Lung (tissue), 12 donors: ENCODE data around the gene ZW10. TPM values are rescaled to one million over a fixed set of nuclear protein-coding genes. Genes with fewer than 3 reads are reported as not detected.
"Not testable (repeated sequence)": the region's sequence is repeated elsewhere in the genome, so short reads cannot be mapped to it uniquely, and the experiment has no call there.

ENCODE experiments used
- ATAC-seq: fragments of 200-7000 bp; cut with Tn5 transposase; one replicate; pipeline ENCODE4 v1.9.1; 2020; ENCODE audit warnings: moderate number of reproducible peaks; ENCODE audit not compliant: insufficient read depth, low FRiP score
- DNase-seq, 3 donors: peaks; one replicate each; pipeline ENCODE4 v3.0.0-alpha.2; 2013 to 2017
- H3K27ac ChIP-seq, 2 donors: one replicate each; pipeline ENCODE4 v1.5.1; 2013; ENCODE audit warnings: mild to moderate bottlenecking in 2 of 2, moderate library complexity in 2 of 2, control low read depth in 1 of 2, inconsistent platforms in 1 of 2, low read depth in 1 of 2, low read length in 1 of 2
- H3K27me3 ChIP-seq, 3 donors: one replicate each; pipeline ENCODE4 v1.5.1; 2013; ENCODE audit warnings: low read length in 2 of 3; ENCODE audit not compliant: control insufficient read depth in 3 of 3, insufficient read depth in 3 of 3
- H3K36me3 ChIP-seq, 4 donors: one replicate each; pipeline ENCODE4 v1.5.1; 2013; ENCODE audit warnings: low read length in 4 of 4, mild to moderate bottlenecking in 1 of 4, moderate library complexity in 1 of 4; ENCODE audit not compliant: control insufficient read depth in 4 of 4, insufficient read depth in 4 of 4
- H3K4me1 ChIP-seq, 5 donors: one replicate each; pipeline ENCODE4 v1.5.1; 2013; ENCODE audit warnings: low read length in 5 of 5, mild to moderate bottlenecking in 2 of 5, moderate library complexity in 1 of 5; ENCODE audit not compliant: control insufficient read depth in 5 of 5, insufficient read depth in 5 of 5
- H3K4me3 ChIP-seq: one replicate; pipeline ENCODE4 v1.5.1; 2013; ENCODE audit warnings: mild to moderate bottlenecking, control low read depth, moderate library complexity
- H3K9ac ChIP-seq, 2 donors: one replicate each; pipeline ENCODE4 v1.5.1; 2013; ENCODE audit warnings: low read length in 2 of 2, control low read depth in 1 of 2; ENCODE audit not compliant: insufficient read depth in 1 of 2
- H3K9me3 ChIP-seq, 4 donors: one replicate each; pipeline ENCODE4 v1.5.1; 2013; ENCODE audit warnings: low read length in 3 of 4, mild to moderate bottlenecking in 1 of 4, moderate library complexity in 1 of 4; ENCODE audit not compliant: control insufficient read depth in 4 of 4, insufficient read depth in 3 of 4
- CTCF ChIP-seq: IDR thresholded peaks from 2 replicates; pipeline ENCODE4 v1.5.1; 2012; ENCODE audit warnings: mild to moderate bottlenecking; ENCODE audit errors: control extremely low read depth, extremely low read depth
- WGBS, 2 donors: extraction: QIAGEN DNeasy Blood & Tissue Kit; methylation state at CpG; one replicate each; pipeline ENCODE4 v1.1.7; 2013; 5-methylcytosine and 5-hydroxymethylcytosine counted together
- polyA plus RNA-seq, 2 donors: library from polyadenylated mRNA; stranded (reverse); fragments of 200-250 nt; gene quantifications; one replicate each; pipeline ENCODE4 v1.2.1, GENCODE V29; 2013
- total RNA-seq, 2 donors: library from RNA; depleted of rRNA in 1 of 2; stranded (reverse); fragments of >200 nt in 1 of 2; gene quantifications; one replicate each; pipeline ENCODE4 v1.2.1, GENCODE V29; 2014 to 2021
- donor health status: control.
- donor health status: control.
- donor health status: Bipolar disorder and iron deficiency.
- donor health status: healthy.
- donor health status: DM: yes; HTN: yes; CAD: no.

ZW10 gene
- total and polyA plus RNA-seq, 4 donors = 3.2 to 18.5 (median 9.7) TPM

- WGBS, 2 donors = 86 to 89% methylated on average over 35 of the region's 35 CpGs
- H3K36me3 ChIP-seq = no peaks in the 10 kb centered on the region
These were observed 16.3 kb upstream of the ZW10 start for GRCh38 chr11:113789675-113790320.

GRCh38 chr11:113789016-113789415 lies 15.5 kb upstream of the ZW10 start:
- H3K36me3 ChIP-seq, H3K27ac ChIP-seq, H3K27me3 ChIP-seq, H3K9me3 ChIP-seq, H3K9ac ChIP-seq, ATAC-seq, H3K4me3 ChIP-seq, DNase-seq, H3K4me1 ChIP-seq: not testable (repeated sequence)
- WGBS, 2 donors = 88% methylated on average over 22 of the region's 22 CpGs

More at GRCh38 chr11:113789675-113790320, 16.3 kb upstream of the ZW10 start:
- H3K4me1 ChIP-seq = no peaks in the 10 kb centered on the region
- no peak for ATAC-seq
- H3K27me3 ChIP-seq = peaks cover 0 to 2% (median 0%) of the 10 kb centered on the region in 3 donors
- H3K9ac ChIP-seq = no peak overlapping the region
- H3K9me3 ChIP-seq = peaks cover 0 to 2% (median 0%) of the 10 kb centered on the region in 4 donors
- no peak for DNase-seq
- no peak overlapping the region for H3K27ac ChIP-seq
- no peak overlapping the region for H3K4me3 ChIP-seq
- no peak for TF ChIP-seq CTCF

- no peaks in the 10 kb centered on the region for H3K36me3 ChIP-seq
- no peak for TF ChIP-seq CTCF
- 74 to 87% methylated on average over 1 of the region's 1 CpG for WGBS, 2 donors
- H3K4me1 ChIP-seq = peaks cover 0 to 2% (median 0%) of the 10 kb centered on the region in 5 donors
- no peak overlapping the region for H3K4me3 ChIP-seq
- ATAC-seq (no peak), DNase-seq (no peak)
- no peak overlapping the region for H3K9ac ChIP-seq
- no peaks in the 10 kb centered on the region for H3K9me3 ChIP-seq
- H3K27me3 ChIP-seq = no peaks in the 10 kb centered on the region
- H3K27ac ChIP-seq = no peak overlapping the region
These were observed 8.6 kb upstream of the ZW10 start for GRCh38 chr11:113782134-113782533.

GRCh38 chr11:113781682-113782081 lies 8.2 kb upstream of the ZW10 start:
- Histone ChIP-seq H3K36me3 (no peaks in the 10 kb centered on the region), H3K9me3 (no peaks in the 10 kb centered on the region), H3K27ac (no peak overlapping the region), H3K9ac (no peak overlapping the region), H3K27me3 (no peaks in the 10 kb centered on the region), H3K4me1 (peaks cover 0 to 2% (median 0%) of the 10 kb centered on the region in 5 donors), H3K4me3 (no peak overlapping the region)
- no peak for ATAC-seq
- 71 to 85% methylated on average over 5 of the region's 5 CpGs for WGBS, 2 donors
- DNase-seq = no peak
- no peak for TF ChIP-seq CTCF
